ENCODE measurements around the gene CRYL1. TPM values are rescaled to one million over a fixed set of nuclear protein-coding genes. Genes with fewer than 3 reads are reported as not detected.
A peak's percentile ranks its signal among the peaks of the same experiment; 100 is the strongest.

CRYL1 gene
- total and polyA plus RNA-seq, 2 experiments from 2014 or later = 65.5 to 66.2 TPM

DNA sequence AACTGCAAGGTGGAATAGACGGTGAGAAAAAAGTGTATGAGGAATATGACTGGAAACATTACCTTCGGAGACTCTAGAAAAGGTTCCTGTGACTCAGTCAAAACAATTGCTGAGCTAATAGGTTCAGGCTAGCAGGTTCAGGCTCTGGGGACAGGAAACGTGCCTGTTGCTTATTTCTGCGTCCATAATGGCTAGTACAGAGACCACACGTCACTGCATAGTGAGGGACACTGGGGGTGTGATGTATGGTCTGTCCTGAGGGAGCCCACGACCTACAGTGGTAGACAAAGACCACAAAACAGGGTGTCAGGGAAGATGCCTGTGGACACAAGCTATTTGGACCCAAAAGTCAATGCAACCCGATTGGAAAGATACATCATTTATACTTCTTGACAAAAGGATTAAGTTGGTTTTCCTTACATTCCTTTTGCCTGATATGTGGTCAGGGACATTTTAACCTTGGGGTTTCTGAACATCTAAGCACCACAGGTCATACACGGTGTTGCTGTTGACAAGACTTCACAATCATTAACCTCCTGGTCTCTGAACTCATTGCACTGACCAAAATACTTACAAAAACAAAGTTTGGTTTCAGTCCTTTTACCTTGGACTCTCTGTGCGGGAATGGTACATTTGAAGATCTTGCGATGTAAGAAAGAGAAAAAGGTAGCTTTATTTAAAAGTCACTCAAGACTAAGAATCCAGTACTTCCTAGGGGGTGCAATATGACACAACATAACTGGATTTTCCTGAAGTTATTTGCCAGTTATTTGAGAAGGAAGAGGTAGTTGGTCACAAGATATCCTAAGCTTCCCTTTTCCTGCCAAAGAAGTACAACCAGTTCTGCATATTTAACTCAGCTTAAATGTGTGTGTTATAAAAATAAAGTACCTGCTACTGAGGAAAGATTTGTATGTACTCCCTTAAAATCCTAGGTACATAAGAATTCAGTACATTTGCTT is 20.0 kb downstream of the CRYL1 start:
- no peaks in the 10 kb centered on the region for H3K79me2 ChIP-seq
- no peaks in the 10 kb centered on the region for H3K36me3 ChIP-seq (replicated peaks; ENCODE audit: insufficient read depth, low read depth)
- 72% methylated on average over 10 of the region's 10 CpGs for WGBS (ENCODE audit: low lambda C conversion rate, missing lambda C conversion rate)
- no peaks in the 10 kb centered on the region for H3K9me2 ChIP-seq (replicated peaks; ENCODE audit: insufficient read depth)
- H4K20me1 ChIP-seq (ENCODE audit: insufficient read depth, poor library complexity, severe bottlenecking) = no peaks in the 10 kb centered on the region
- H3K4me2 ChIP-seq = no peak overlapping the region
- no peaks in the 10 kb centered on the region for H3K9me3 ChIP-seq (ENCODE audit: low read depth)
- H3K4me1 ChIP-seq (ENCODE audit: insufficient read depth) = peaks cover 10% of the 10 kb centered on the region
- H2AFZ ChIP-seq = no peak overlapping the region
- no peak for DNase-seq (ENCODE audit: low spot score)
- H3K27ac ChIP-seq = peak overlapping the region; percentile 48
- H3K4me3 ChIP-seq = no peak overlapping the region
- TF ChIP-seq, protein P1, sequence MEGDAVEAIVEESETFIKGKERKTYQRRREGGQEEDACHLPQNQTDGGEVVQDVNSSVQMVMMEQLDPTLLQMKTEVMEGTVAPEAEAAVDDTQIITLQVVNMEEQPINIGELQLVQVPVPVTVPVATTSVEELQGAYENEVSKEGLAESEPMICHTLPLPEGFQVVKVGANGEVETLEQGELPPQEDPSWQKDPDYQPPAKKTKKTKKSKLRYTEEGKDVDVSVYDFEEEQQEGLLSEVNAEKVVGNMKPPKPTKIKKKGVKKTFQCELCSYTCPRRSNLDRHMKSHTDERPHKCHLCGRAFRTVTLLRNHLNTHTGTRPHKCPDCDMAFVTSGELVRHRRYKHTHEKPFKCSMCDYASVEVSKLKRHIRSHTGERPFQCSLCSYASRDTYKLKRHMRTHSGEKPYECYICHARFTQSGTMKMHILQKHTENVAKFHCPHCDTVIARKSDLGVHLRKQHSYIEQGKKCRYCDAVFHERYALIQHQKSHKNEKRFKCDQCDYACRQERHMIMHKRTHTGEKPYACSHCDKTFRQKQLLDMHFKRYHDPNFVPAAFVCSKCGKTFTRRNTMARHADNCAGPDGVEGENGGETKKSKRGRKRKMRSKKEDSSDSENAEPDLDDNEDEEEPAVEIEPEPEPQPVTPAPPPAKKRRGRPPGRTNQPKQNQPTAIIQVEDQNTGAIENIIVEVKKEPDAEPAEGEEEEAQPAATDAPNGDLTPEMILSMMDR (IDR thresholded peaks at IDR 0.05; ENCODE audit: poor library complexity) = no peak
- TF ChIP-seq EZH2phosphoT487 (IDR thresholded peaks at IDR 0.05; ENCODE audit: low read depth, severe bottlenecking, unreplicated experiment) (no peak), EZH2 (IDR thresholded peaks at IDR 0.05; ENCODE audit: borderline replicate concordance) (no peak)
- no peaks in the 10 kb centered on the region for H3K27me3 ChIP-seq

DNA sequence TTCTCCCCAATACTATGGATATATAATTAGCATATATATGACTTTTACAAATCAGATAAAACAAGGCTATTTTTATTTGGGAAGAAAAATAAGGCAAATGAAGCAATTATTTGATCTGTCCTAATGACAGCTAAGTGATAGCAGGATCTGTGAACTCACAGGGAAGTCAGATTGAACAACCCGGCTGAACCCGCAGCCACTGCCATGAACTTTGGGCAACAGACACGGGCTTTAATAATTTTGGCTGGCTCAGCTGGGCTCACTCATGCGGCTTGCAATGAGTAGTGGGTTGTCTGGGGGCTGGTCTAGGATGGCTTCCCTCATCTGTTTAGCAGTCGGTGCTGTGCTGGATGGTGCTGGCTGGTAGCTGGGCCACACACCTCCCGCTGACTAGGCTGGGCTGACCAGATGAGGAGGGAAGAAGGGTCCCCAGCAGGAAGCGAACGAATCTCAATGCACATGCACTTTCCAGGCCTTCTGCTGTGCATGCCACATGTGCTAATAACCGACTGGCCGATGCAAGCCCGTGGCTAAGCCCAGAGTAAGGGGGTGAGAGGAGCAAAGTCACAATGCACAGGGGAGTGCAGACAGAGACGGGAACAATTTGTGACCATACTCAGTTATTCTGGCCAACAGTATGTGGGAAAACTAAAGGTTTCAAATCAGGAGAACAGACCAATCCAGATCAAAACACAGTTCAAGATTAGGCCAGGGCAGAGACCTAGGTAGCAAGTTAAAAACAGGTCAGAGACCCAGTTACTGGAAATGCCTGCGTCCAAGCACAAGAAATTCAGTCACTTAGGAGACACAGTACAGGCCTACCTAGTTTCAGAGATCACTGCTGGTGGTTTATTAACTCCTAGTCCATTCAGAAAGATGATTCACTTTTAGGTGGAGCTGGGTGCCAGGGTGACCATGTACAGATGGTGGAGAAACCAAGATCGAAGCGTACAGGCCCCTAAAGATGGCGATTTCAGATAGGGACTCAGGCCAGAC is 22.3 kb downstream of the CRYL1 start:
- no peak for DNase-seq (ENCODE audit: low spot score)
- no peaks in the 10 kb centered on the region for H3K36me3 ChIP-seq (replicated peaks; ENCODE audit: insufficient read depth, low read depth)
- no peaks in the 10 kb centered on the region for H3K27me3 ChIP-seq
- H3K9me3 ChIP-seq (ENCODE audit: low read depth) = no peaks in the 10 kb centered on the region
- H3K27ac ChIP-seq = no peak overlapping the region
- H3K4me3 ChIP-seq = no peak overlapping the region
- 93% methylated on average over 16 of the region's 16 CpGs for WGBS (ENCODE audit: low lambda C conversion rate, missing lambda C conversion rate)
- H3K9me2 ChIP-seq (replicated peaks; ENCODE audit: insufficient read depth) = no peaks in the 10 kb centered on the region
- TF ChIP-seq EZH2phosphoT487 (IDR thresholded peaks at IDR 0.05; ENCODE audit: low read depth, severe bottlenecking, unreplicated experiment) = no peak
- TF ChIP-seq EZH2 (IDR thresholded peaks at IDR 0.05; ENCODE audit: borderline replicate concordance) = no peak
- TF ChIP-seq, protein P1 (IDR thresholded peaks at IDR 0.05; ENCODE audit: poor library complexity) = no peak
- no peaks in the 10 kb centered on the region for H3K79me2 ChIP-seq
- H3K4me2 ChIP-seq = no peak overlapping the region
- H3K4me1 ChIP-seq (ENCODE audit: insufficient read depth) = peaks cover 10% of the 10 kb centered on the region
- no peaks in the 10 kb centered on the region for H4K20me1 ChIP-seq (ENCODE audit: insufficient read depth, poor library complexity, severe bottlenecking)
- H2AFZ ChIP-seq = no peak overlapping the region

DNA sequence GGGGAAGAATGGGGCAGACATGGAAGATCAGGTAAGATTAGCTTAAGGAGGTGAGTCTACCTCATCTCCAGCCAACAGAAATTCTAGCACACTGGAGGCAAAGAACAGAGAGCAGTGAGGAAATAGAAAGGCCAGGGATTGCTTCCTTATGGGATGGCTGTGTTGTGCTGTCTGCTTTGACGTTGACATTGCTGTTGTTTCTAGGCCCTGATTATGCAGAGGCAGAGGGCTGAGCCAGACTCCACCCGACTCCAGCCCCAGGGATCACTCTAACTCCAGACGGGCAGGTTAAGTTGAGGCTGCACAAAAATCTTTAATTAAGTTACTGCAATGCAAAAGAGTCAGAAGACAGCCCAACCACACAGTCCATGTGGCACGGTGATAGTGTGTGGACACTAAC is 24.1 kb downstream of the CRYL1 start:
- no peaks in the 10 kb centered on the region for H4K20me1 ChIP-seq (ENCODE audit: insufficient read depth, poor library complexity, severe bottlenecking)
- H3K79me2 ChIP-seq = no peaks in the 10 kb centered on the region
- no peak overlapping the region for H3K27ac ChIP-seq
- no peaks in the 10 kb centered on the region for H3K9me3 ChIP-seq (ENCODE audit: low read depth)
- H3K36me3 ChIP-seq (replicated peaks; ENCODE audit: insufficient read depth, low read depth) = no peaks in the 10 kb centered on the region
- peaks cover 9% of the 10 kb centered on the region for H3K4me1 ChIP-seq (ENCODE audit: insufficient read depth)
- no peak overlapping the region for H3K4me3 ChIP-seq
- no peak for DNase-seq (ENCODE audit: low spot score)
- no peak overlapping the region for H2AFZ ChIP-seq
- no peak overlapping the region for H3K4me2 ChIP-seq
- no peaks in the 10 kb centered on the region for H3K9me2 ChIP-seq (replicated peaks; ENCODE audit: insufficient read depth)
- WGBS (ENCODE audit: low lambda C conversion rate, missing lambda C conversion rate) = 69% methylated on average over 4 of the region's 4 CpGs
- TF ChIP-seq, protein P1 (IDR thresholded peaks at IDR 0.05; ENCODE audit: poor library complexity) = no peak
- TF ChIP-seq EZH2phosphoT487 (IDR thresholded peaks at IDR 0.05; ENCODE audit: low read depth, severe bottlenecking, unreplicated experiment) = no peak
- TF ChIP-seq EZH2 (IDR thresholded peaks at IDR 0.05; ENCODE audit: borderline replicate concordance) = no peak
- no peaks in the 10 kb centered on the region for H3K27me3 ChIP-seq
